Measurements from ENCODE around the gene NSG1.

DNA sequence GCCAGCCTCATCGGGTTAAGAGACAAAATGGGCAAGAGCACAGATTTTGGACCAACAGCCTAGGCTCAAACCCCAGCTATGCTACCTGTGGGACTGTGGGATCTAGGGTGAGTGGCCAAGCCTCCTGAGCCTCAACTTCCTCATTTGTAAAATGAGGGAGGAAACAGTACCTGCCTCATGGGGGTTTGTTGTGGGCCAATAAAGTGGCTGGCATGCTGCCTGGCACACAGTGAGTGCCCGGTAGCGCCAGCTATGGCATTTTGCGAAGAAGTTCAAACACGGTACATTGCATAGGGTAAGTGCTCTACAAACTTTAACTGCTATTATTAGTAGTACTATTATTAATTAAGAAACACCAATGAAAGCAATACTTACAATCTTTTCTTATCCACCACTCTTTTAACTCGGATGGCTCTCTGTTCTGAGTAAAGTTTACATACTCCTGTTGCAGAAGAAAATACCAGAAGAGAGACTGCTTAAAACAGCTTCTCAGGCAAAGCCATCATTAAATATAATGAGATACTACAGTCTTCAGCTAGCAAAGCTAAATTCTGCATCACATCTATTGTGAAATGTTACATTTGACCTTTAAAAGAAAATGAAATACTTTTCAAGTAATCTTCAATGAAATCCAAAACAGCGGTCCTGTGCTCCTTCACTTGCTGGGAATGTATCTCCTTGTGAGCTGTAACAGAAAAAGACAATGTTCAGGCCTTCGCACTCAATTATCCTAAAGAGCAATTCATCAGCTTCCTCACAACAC is 70.1 kb downstream of the NSG1 start:
- TF ChIP-seq, protein P1, sequence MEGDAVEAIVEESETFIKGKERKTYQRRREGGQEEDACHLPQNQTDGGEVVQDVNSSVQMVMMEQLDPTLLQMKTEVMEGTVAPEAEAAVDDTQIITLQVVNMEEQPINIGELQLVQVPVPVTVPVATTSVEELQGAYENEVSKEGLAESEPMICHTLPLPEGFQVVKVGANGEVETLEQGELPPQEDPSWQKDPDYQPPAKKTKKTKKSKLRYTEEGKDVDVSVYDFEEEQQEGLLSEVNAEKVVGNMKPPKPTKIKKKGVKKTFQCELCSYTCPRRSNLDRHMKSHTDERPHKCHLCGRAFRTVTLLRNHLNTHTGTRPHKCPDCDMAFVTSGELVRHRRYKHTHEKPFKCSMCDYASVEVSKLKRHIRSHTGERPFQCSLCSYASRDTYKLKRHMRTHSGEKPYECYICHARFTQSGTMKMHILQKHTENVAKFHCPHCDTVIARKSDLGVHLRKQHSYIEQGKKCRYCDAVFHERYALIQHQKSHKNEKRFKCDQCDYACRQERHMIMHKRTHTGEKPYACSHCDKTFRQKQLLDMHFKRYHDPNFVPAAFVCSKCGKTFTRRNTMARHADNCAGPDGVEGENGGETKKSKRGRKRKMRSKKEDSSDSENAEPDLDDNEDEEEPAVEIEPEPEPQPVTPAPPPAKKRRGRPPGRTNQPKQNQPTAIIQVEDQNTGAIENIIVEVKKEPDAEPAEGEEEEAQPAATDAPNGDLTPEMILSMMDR (IDR thresholded peaks at IDR 0.05): no peak
- no peak for TF ChIP-seq EZH2phosphoT487 (IDR thresholded peaks at IDR 0.05)
